Articular chondrocyte of knee joint (primary cell): ENCODE data around the gene PNPLA5. TPM values are rescaled to one million over a fixed set of nuclear protein-coding genes. Genes with fewer than 3 reads are reported as not detected.

Experiments
- total RNA-seq: library from RNA; depleted of rRNA; stranded (reverse); fragments of >200 nt; gene quantifications from 2 replicates; pipeline ENCODE4 v1.2.3, GENCODE V29; 2012

The PNPLA5 gene, protein sequence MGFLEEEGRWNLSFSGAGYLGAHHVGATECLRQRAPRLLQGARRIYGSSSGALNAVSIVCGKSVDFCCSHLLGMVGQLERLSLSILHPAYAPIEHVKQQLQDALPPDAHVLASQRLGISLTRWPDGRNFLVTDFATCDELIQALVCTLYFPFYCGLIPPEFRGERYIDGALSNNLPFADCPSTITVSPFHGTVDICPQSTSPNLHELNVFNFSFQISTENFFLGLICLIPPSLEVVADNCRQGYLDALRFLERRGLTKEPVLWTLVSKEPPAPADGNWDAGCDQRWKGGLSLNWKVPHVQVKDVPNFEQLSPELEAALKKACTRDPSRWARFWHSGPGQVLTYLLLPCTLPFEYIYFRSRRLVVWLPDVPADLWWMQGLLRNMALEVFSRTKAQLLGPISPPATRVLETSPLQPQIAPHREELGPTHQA
- 0.13 TPM in 1 of 2 replicates, not detected in the other for total RNA-seq

DNA sequence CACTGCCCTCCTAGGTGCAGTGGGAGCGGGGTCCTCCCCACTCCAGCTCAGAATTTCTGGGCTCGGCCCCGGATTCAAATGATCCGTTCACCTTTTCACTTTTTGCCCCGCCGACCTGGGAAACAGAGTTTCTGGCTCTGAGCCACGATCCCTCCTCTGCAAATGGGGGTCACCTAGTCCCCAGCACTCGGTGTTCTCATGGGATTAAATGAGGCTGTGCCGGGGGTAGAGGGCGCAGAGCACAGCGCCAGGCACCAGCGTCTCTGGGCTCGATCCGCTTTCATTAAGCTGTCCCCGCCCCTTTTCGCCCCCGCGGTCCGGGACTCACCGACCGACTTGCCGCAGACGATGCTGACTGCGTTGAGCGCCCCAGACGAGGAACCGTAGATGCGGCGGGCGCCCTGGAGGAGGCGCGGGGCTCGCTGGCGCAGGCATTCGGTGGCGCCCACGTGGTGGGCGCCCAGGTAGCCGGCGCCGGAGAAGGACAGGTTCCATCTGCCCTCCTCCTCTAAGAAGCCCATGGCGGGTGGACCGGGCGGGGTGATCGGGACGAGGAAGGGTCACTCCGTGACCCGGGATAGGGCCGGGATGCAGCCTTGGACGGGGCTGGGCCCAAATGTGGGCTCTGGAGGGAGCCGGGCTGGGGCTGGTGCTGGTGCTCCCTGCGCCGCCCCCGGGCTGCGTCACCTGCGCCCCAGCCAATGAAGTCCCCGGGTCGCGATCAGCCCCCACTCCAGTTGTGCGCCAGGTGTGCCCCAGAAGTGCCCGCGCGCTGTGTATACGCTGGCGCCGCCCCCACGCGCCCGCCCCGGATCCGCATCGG is at the start of gene PNPLA5:
PNPLA5 (minus strand) TSS at position 654 of the 823 bp plus-strand sequence; CDS start at position 521, 133 bp downstream.

GRCh38 chr22:43923631-43924464 is 32.0 kb upstream of the PNPLA5 start, which contains the start of gene PNPLA3:
Gene PNPLA3, plus strand, starts transcription at chr22:43923805. Its CDS starts 107 bp downstream, at chr22:43923912.

DNA sequence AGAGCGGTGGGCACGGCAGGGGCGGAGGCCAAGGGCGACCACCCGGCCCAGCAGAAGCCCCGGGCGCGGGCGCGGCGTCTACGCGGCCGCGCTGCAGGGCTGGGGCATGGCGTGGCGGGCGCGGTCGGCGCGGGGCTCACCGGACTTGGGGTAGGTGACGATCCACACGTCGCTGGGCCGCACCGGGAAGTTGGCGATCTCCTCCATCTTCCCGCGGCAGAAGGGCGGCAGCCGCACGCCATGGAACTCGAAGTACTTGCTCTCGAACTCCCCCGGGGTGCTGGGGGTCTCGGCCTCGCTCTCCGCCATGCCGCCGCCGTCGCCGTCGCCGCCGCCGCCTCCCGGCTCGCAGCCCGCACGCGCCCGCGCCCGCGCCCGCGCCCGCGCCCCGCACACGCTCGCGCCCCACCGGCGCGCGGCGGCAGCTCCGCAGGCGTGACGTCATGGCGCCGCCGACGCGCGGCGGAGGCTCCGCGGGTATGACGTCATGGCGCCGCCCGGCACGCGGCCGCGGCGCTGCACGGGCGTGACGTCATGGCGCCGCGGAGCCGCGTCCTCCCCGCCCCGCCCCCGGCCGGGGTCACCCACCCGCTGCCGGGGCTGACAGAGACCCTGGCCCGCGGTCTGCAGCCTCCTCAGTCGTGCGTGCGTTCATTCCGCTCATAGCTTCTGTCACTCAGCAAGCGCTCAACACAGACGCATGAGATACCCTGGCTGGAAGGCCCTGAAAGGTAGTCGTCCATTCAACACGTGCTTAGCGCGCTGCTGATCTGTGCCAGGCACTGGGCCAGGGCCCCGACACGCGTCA is 29.5 kb downstream of the PNPLA5 start, which contains the start of gene SULT4A1:
SULT4A1 (minus strand) TSS at position 440 of the 808 bp plus-strand sequence; CDS start at position 309, 131 bp downstream.

Other genes starting within 250 kb of the PNPLA5 start
- 5.9 and 8.2 TPM in 2 replicates for gene EFCAB6, start 79.7 kb downstream of the PNPLA5 start, total RNA-seq
- gene SULT4A1, start 29.5 kb downstream of the PNPLA5 start, total RNA-seq, result 0.43 and 1.4 TPM in 2 replicates
- 2.4 and 8.2 TPM in 2 replicates for gene PNPLA3, start 31.8 kb upstream of the PNPLA5 start, total RNA-seq
- gene SAMM50, start 63.4 kb upstream of the PNPLA5 start, total RNA-seq, result 52.9 and 53.9 TPM in 2 replicates
- 34.2 and 43.8 TPM in 2 replicates for gene PARVB, start 132.3 kb upstream of the PNPLA5 start, total RNA-seq